GM18858 (cell line): ENCODE results near the gene STAT5B.

ENCODE experiments used
- ATAC-seq: cut with Tn5 transposase; IDR thresholded peaks from one replicate; pipeline ENCODE4 v1.9.1; 2021; ENCODE audit not compliant: unreplicated experiment

STAT5B gene

DNA sequence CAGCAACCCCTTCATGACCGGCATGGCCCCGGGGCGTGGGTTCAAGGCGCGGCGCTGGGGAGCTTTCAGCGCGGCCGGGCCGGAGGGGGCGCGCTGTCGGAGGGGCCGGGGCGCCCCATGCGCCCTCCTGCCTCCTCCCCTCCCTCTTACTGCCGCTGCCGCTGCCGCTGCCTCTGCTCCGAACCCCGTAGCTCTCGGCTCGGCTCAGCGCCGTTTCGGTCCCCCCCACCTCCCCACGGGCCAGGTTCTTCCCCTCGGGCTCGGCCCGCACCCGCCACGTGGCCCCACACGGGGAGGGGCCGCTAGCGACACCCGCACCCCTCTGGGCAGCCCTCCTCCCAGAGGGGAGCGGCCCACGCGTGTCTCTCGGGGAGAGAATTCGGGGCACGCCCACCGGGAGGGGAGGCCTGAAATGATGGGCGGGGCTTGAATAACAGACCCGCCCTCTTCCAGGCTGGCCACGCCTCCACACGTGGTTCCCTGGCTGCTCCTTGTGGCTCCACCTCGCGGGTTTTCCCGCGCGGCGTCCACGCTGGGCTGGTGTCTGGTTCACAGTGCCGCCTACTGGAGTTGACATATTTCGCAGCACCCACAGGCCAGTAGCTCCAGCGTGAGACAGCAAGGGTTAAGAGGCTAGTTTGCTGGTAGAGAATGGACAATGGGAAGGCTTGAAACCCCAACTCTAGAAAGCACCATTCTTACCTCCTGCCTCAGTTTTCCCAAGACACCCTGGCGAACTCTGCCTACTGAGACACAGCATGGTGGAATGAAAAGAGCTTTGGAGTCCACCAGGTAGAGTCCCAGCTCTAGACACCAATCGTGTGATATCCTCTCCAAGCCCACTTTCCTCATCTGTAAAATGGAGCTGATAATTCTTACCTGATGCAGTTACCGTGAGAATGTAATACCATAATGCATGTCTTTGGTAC lies 95.0 kb downstream of the STAT5B start, which contains the start of gene KCNH4:
Gene KCNH4, minus strand, starts transcription at position 221 of the 929 bp plus-strand sequence. Its CDS starts 197 bp downstream, at position 24.
- ATAC-seq = no peak

DNA sequence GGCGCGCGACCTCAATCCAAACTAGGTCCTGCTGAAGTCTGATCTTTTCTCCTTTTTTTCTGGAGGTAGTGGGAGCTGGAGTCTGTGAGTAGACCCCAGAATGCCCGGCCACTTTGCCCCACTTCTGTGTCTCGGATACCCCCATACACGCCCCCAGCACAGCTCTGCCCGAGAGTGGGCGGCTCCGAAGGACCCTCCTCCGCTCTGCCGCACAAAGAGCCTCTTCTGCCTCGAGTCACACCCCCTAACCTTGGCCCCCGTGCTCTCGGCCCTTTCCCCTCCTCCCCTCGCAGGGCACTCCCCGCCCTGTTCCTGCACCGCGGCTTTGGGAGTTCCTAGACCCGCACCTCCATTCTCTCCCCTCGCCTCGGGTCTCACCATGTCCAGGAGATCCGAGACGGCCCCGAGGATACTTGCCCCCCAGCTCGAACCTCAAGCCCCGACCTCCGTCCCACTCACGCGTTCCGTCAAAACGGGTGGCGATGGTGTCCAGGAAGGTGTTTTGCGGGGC lies 95.7 kb downstream of the STAT5B start:
- no peak for ATAC-seq

DNA sequence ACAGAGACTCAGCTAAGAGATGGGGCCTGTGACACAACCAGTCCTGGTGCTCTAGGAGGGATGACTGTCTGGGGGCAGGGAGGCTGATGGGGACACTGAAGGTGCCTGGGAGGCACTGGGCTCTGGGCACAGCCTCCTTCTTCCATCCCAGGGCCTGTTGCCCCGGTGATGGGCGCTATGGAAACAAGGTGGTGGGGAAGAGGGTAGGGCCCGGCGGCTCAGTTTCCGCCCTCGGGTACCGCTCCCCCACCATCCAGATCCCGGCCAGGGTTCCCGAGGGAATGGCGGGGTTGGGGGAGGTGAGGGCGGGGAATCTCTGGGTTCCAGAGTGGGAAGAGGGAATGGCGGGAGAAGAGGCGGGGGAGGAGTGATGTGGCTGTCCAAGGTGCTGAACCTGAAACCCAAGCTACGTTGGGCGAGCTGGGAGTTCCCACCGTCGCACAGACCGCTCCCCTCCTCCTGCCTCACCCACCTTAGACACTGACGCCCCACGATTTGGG lies 96.2 kb downstream of the STAT5B start:
- no peak for ATAC-seq

DNA sequence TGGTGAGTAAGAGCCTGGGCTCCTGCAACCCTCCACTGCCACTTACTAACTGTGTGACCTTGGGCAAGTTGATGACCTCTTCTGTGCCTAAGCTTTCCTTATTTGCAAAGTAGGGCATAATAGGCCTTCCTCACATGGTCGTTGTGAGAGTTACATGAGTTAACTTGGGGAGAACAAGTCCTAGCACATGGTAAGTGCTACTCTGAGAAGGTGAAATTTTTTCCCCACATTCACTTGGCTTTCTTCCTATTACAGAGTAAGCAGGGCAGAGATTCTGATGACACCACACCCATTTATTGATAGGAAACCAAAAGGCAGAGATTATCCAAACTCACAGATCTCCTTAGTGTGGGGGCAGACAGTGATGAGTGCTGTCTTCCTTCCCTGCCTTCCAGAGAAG lies 96.9 kb downstream of the STAT5B start:
- no peak for ATAC-seq

DNA sequence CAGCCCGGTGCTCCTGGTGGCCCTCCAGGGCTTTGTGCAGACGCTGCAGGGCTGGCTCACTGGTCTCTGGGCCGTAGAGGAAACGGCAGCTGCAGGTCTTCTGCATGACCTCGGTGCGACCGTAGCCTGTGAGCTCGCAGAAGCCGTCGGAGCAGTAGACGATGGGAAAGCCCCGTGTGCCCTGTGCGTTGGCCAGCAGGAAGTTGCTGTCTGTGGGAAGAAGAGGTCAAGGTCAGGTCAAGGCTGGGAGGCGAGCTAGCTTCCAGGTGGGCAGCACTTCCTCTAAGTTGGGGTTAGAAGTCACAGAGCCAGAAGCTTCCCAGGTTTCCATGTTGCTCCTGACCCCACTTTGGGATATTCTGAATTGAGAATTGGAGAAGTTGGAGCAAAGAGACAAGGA lies 97.4 kb downstream of the STAT5B start:
- no peak for ATAC-seq

DNA sequence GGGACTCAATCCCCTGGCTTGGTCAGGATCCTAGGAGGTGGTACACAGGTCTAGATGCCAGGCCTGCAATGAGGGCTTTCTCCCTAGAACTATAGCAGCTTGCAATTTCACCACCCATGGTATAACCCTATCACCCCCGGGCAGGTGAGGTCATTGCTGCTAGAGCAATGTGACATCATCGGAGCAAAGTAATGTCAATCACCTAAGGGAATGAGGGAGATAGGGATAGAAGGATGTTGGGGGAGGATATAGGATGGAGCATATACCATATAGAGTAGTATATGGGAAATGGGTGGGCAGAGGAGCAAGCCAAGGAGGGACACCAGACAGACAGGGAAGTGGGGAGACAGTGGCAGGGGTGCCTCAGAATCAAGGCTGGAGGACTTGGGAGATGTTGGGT lies 98.5 kb downstream of the STAT5B start:
- ATAC-seq = no peak

DNA sequence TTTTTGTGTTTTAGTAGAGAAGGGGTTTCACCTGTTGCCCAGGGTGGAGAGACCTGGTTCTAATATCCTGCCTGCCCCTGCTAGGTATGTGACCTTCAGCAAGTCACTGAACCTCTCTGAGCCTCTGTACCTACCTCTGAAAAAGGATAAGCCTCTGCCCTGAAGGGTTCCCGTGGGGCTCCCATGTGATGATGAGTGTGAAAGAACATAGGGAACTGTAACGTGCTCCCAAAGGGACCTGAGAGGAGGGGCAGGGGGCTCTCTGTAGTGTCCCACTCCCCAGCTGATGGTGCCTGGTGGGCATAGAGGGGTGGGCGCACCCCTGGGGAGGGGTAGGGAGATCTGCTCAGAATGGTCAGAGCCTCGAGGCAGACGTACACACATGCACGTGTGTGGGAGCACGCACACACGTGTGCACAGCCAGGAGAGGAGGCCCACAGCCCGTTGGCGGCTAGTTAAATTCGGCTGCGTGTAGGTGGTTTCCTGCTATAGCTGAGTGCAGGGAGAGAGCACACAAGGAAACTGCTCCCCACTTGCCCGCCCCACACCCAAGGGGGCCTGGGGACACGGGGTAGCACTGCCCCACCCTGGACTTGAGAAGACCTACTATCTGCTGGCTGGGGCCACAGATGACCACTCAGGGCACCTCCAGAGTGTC lies 101.9 kb downstream of the STAT5B start:
- ATAC-seq = no peak

DNA sequence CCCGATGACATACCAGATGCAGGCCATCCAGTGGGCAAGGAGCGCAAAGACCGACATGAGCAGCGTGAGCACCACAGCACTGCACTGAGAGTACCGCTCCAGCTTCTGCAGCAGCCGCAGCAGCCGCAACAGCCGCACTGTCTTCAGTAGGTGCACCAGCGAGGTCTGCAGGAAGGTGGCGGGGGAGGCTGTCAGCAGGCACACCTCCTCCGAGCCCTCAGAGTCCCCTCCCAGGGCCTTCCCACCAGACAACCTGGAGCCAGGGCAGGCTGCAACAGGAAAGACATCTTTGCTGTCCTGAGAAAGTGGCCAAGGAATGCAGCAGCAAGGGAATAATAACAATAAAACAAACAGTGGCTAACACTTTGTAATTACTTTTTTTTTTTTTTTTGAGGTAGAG lies 104.4 kb downstream of the STAT5B start:
- ATAC-seq = no peak

DNA sequence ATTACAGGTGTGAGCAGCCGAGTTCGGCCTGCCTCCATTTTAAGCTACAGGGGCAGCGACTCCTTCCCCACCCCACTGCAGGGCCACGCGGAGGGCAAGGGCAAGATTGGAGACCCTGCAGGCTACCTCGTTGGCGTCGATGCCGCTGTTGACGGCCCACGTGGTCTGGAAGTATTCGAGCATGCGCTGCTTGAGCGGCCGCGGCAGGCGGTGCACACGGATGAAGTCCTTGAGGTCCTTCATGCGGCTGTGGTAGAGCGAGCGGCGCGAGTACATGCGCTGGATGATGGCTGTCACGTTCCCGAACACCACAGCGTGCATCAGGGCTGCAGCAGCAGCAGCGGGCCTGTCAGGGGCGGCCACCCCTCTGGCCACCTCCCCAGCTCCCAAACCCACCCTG lies 106.8 kb downstream of the STAT5B start:
- no peak for ATAC-seq

DNA sequence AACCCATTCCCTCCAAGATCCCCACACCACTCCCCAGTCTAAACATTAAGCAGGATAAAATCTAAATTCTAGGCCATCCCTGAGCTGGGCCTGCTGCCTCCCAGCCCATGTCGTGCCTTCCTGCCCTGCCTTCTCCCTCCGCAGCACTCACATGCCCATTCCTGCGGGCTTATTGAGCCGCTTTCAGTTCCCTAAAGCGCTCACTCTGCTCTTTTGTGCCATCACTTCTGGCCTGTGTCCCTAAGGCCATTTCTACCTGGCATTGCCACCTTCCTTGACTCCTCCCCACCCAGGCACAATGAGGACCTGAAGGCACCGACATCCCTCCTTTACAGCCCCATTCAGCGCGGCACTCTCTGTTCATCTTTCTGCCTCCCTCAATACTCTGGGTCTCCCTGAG lies 108.4 kb downstream of the STAT5B start:
- no peak for ATAC-seq

DNA sequence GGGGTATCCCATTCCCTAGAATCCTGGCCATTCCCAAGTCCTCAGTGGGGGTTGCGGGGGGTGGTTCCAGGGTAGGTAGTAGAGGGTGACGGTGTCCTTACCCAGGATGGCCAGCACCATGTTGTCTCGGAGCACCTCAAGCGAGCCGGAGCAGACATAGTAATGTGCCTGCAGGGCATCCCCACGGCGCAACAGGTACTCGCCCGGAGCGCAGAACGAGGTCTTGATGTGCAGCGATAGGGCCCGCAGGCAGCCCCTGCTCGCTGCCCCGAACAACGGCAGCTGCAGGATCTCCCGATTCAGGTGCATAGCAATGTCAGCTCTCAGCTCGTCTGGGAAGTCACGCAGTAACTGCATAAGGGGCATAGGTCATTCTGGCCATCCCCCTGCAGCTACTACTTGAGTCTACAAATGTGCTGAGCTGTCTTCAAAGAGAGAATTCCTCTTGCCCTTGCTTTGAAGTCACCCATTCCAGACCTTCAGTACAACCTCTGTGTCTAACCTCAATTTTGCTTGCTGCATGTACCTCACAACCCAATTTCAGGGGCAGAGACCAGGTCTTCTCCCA lies 109.9 kb downstream of the STAT5B start:
- ATAC-seq = no peak

DNA sequence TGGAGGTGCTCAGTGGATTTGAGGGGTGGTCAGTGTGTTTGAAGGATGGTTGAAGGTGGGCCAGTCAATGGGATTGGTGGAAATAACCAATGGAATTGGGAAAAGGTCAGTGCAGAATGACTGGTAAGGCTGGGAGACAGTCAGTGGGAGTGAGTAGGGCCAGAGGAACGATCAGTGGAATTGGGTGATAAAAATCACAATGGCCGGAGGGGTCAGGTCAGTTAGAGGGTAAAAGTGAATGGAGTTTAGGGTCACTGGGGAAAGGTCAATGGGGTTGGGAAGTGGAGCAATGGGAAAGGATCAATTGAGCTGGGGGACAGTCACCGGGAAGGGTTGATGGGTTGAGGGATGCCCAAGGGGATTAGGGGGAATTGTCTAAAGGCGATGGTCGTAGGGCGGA lies 110.4 kb downstream of the STAT5B start:
- no peak for ATAC-seq

DNA sequence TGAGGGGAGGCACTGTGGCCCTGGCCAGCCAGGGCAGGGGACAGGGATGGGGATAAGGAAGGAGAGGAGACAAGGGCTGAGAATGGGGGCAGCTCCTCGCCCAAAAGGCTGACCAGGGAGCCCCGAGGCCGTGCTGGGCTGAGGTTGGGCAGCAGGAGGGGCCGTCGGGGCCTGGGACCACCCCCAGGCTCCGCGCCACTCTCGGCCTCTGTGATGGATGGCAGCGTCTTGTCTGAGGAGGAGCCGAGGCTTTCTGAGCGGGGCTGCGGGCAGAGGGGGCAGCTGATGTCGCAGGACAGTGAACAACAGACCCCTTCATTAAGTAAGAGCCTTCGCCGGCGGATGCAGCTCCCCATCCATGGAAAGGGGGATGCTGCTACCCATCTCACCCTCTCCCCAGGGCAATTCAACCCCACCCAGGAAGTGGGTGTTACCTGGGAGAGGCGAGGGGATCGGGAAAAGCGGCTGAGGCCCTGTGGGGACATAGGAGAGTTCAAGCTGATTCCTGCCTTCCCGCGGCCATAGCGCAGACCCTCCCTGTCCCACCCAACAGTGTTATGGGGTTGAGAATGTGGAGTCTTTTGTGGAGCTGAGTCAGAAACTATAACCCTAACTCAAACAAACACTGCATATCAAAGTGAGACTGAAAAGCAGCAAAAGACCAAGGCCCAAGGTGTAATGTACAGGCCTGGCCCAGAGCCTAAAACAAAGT lies 112.3 kb downstream of the STAT5B start:
- no peak for ATAC-seq

DNA sequence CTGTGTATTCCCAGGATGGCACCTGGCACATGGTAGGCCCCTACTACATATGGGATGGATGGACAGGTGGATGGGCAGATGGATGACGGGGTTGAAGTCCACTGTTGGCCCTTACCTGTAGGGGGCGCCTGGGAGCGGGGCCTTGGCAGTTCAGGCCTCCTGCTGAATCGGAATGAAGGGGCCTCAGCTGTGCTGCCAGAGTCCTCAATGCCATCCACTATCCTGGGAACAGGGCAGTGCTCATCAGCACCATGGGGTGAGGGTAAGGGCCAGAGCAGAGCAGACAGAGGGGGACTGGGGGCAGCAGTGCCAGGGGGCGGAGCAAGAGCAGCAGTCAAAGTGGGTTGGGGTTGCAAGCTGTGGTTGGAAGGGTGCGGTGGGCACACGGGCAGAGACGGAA lies 113.1 kb downstream of the STAT5B start:
- ATAC-seq = no peak

DNA sequence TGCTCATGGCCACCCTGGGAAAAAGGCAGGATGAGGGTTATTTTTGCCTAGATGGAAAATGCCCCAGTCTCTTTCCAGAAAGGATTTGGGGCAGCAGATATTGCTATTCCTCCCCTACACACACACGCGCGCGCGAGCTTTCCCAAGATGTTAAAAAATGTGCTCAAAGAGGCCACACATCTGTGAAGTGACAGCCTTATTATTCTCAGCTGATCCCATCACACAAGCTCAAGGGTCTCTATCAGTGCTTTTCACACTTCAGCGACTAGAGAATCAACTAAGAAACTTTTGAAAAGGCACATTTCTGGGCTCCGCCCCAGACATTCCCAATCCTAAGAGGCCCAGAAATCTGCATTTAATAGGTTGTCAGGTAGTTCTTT lies 115.7 kb downstream of the STAT5B start:
- no peak for ATAC-seq

DNA sequence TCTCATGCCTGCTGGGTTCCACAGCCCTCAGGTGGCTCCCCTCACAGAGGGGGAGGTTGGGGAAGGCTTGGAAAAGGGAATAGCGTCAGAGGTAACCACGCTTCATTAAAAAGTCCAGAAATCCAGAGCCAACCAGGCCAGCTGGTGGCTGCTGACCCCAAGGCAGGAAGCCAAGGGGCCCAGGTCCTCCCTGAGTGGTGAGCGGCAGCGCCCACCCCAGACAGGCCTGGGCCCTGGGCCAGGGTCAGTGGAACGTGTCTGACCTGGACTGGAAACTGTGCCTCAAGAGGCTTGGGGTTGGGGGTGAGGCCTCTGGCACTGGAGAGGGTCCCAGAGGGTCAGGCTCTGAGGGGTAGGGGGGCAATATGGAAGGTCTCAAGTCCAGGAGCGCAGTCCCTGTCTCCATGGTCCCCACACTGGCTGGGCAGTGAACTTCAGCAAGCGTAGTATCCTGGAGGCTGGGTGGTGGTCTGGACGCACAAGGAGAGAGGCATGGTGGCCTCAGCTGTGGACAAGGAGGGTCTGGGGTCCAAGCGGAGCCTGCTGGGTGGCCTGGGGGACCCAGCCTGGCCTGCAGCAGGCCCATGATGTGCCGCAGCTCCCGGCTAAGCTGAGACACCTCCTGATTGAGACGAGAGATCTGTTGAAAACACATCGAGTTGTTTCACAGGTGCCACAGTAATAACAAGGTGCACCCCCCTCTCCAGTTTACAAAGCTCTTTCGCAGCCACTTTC lies 116.2 kb downstream of the STAT5B start:
- ATAC-seq = no peak

DNA sequence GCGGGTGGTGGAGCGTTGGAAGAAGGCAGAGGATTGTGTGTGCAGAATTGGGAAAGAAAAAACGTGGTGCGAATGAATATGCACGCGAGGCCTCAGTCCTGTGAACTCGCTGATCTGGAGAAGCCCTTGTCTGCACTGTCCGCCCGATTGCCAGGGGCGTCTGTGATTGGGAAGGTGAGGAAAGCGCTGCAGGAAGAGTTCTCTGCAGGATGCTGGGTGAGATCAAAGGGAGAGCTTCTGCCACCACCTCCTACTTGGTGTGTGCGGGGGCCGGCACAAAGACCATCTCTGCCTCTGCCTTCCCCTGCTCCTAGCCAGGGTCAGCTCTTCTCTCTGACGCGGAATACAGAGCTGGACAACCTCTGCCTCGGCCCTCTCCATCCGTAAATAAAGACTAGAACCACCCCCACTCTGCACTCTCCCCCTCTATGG lies 120.6 kb downstream of the STAT5B start:
- no peak for ATAC-seq

DNA sequence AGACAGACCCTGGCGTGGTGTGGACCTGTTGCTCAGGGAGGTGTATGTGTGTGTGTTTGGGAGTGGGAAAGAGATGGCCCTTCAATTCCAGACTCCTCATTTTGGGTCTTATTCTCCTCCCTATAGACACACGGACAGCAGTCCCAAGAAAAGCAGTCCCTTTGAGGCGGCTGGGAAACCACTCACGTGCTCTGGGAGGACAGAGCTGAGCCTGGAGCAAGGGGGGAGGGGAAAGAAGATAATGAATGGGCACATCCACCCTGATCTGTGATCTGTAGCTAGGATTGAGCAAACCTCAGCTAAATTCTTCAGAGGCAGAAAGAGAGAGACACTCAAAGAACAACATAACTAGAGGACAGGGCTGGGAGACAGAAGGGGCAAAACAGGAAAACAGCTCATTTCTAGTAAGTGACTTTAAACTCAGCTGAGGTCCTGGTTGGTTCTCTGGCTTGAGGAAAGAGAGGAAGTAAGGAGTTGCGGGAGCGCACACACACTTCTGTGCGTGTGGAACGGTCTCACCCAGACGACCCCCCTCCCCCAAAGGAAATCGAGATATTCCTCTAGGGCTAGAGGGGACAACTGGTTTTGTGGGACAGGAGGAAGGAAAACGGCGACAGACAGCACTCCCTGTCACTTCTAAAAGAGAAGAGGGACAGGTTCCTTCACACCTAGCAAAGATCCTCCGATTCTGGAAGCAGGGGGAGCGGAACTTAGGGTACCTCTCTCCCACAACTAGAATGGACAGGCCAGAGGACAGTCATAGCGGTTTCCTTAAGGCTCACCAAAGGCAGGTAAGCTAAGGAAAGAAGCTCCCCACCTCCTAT lies 122.1 kb downstream of the STAT5B start:
- no peak for ATAC-seq
